GOT3 (cell line): Measurements from ENCODE around the gene WAC.
"Not testable (repeated sequence)": the region's sequence is repeated elsewhere in the genome, so short reads cannot be mapped to it uniquely, and the experiment has no call there.

Source experiments
- DNase-seq: peaks from one replicate; lab custom pipeline; 2025; ENCODE audit warnings: mixed read lengths; lab: John Stamatoyannopoulos, UW

Gene WAC

GRCh38 chr10:28566458-28567015 is 33.6 kb downstream of the WAC start:
- no peak for DNase-seq

- DNase-seq, result no peak
Observed at GRCh38 chr10:28569506-28570159, 36.7 kb downstream of the WAC start.

- DNase-seq, result no peak
Observed at GRCh38 chr10:28570598-28570997, 37.7 kb downstream of the WAC start.

- DNase-seq, result no peak
Observed at GRCh38 chr10:28571265-28571664, 38.3 kb downstream of the WAC start.

GRCh38 chr10:28574214-28574613 is 41.3 kb downstream of the WAC start:
- DNase-seq, result not testable (repeated sequence)

- DNase-seq, result no peak
Observed at GRCh38 chr10:28575852-28576251, 42.9 kb downstream of the WAC start.

GRCh38 chr10:28577506-28577905 is 44.6 kb downstream of the WAC start:
- DNase-seq, result no peak

- DNase-seq, result no peak
Observed at GRCh38 chr10:28578454-28578853, 45.5 kb downstream of the WAC start.

- DNase-seq, result no peak
Observed at GRCh38 chr10:28580825-28581224, 47.9 kb downstream of the WAC start.

- no peak for DNase-seq
Observed at GRCh38 chr10:28581916-28582315, 49.0 kb downstream of the WAC start.

GRCh38 chr10:28585076-28585475 is 52.2 kb downstream of the WAC start:
- DNase-seq, result no peak

GRCh38 chr10:28586176-28586575 is 53.3 kb downstream of the WAC start:
- DNase-seq, result no peak

- DNase-seq, result no peak
Observed at GRCh38 chr10:28587270-28587969, 54.5 kb downstream of the WAC start.

GRCh38 chr10:28587970-28588290 is 55.0 kb downstream of the WAC start:
- DNase-seq, result no peak

GRCh38 chr10:28592953-28593352 is 60.0 kb downstream of the WAC start:
- no peak for DNase-seq

GRCh38 chr10:28593811-28594210 is 60.9 kb downstream of the WAC start:
- no peak for DNase-seq

- DNase-seq, result no peak
Observed at GRCh38 chr10:28594406-28594805, 61.5 kb downstream of the WAC start.

- DNase-seq, result no peak
Observed at GRCh38 chr10:28595613-28596012, 62.7 kb downstream of the WAC start.

GRCh38 chr10:28600056-28600455 is 67.1 kb downstream of the WAC start:
- no peak for DNase-seq

GRCh38 chr10:28601012-28601411 is 68.1 kb downstream of the WAC start:
- DNase-seq, result no peak

GRCh38 chr10:28604567-28605536 is 71.9 kb downstream of the WAC start:
- no peak for DNase-seq

- no peak for DNase-seq
Observed at GRCh38 chr10:28606568-28606967, 73.7 kb downstream of the WAC start.
